H1 (cell line): ENCODE measurements around the gene GALNT18.

ENCODE experiments used
- CTCF ChIP-seq, 3 experiments: IDR thresholded peaks; 1 replicate in 2 of 3; 2 replicates in 1 of 3; pipeline versions ENCODE4 v1.5.1 to v1.6.1; 2011; ENCODE audit warnings: low read length in 3 of 3, mild to moderate bottlenecking in 3 of 3, inconsistent platforms in 2 of 3, low read depth in 1 of 3, moderate library complexity in 1 of 3; ENCODE audit not compliant: insufficient read depth in 1 of 3; ENCODE audit errors: control extremely low read depth in 1 of 3
- EP300 ChIP-seq, 2 experiments: IDR thresholded peaks; 1 replicate in 1 of 2; 2 replicates in 1 of 2; pipeline ENCODE4 v1.6.1; 2011 to 2012; ENCODE audit warnings: low read depth in 2 of 2, low read length in 2 of 2, mild to moderate bottlenecking in 2 of 2, borderline replicate concordance in 1 of 2, inconsistent platforms in 1 of 2, moderate library complexity in 1 of 2
- GTF2F1 ChIP-seq: IDR thresholded peaks from 2 replicates; pipeline ENCODE4 v1.6.1; 2012; ENCODE audit warnings: low read depth, low read length, improper control_type of control experiment, borderline replicate concordance
- ZNF274 ChIP-seq: IDR thresholded peaks from 2 replicates; pipeline ENCODE4 v1.7.0; 2012; ENCODE audit warnings: low read length, borderline replicate concordance; ENCODE audit errors: extremely low read depth

GRCh38 chr11:11513422-11513821 is 108.4 kb downstream of the GALNT18 start:
- TF ChIP-seq ZNF274 (no peak), EP300 (IDR thresholded peaks at IDR 0.05; ENCODE audit: borderline replicate concordance in 1 of 2, low read depth in 2 of 2, low read length in 2 of 2) (no peak), CTCF (IDR thresholded peaks at IDR 0.05; ENCODE audit: control extremely low read depth in 1 of 3, insufficient read depth in 1 of 3, low read depth in 1 of 3, low read length in 3 of 3) (no peak), GTF2F1 (no peak)
